Suppressor macrophage (primary cell): ENCODE results near the gene FNDC10.
"Not testable (repeated sequence)": the region's sequence is repeated elsewhere in the genome, so short reads cannot be mapped to it uniquely, and the experiment has no call there.

Experiments used
- DNase-seq, 4 experiments: peaks; one replicate each; pipeline ENCODE4 v3.0.0-alpha.2; 2020 to 2022

The FNDC10 gene

GRCh38 chr1:1564268-1564667 lies 35.7 kb downstream of the FNDC10 start:
- no peak for DNase-seq

- DNase-seq: no peak
Measured at GRCh38 chr1:1563688-1564087, 36.2 kb downstream of the FNDC10 start.

GRCh38 chr1:1562556-1563195 lies 37.3 kb downstream of the FNDC10 start:
- no peak for DNase-seq

GRCh38 chr1:1561801-1562470 lies 38.0 kb downstream of the FNDC10 start:
- no peak for DNase-seq

GRCh38 chr1:1560178-1560577 lies 39.8 kb downstream of the FNDC10 start:
- DNase-seq: no peak

- DNase-seq: no peak
Measured at GRCh38 chr1:1559066-1559465, 40.9 kb downstream of the FNDC10 start.

GRCh38 chr1:1558591-1558990 lies 41.3 kb downstream of the FNDC10 start:
- no peak for DNase-seq

GRCh38 chr1:1557688-1558087 lies 42.2 kb downstream of the FNDC10 start:
- not testable (repeated sequence) for DNase-seq

GRCh38 chr1:1556961-1557360 lies 43.0 kb downstream of the FNDC10 start:
- not testable (repeated sequence) for DNase-seq

GRCh38 chr1:1556505-1556904 lies 43.4 kb downstream of the FNDC10 start:
- DNase-seq: no peak

- DNase-seq: no peak
Measured at GRCh38 chr1:1554926-1555915, 44.7 kb downstream of the FNDC10 start.

GRCh38 chr1:1554550-1554925 lies 45.4 kb downstream of the FNDC10 start:
- no peak for DNase-seq

GRCh38 chr1:1553821-1554494 lies 46.0 kb downstream of the FNDC10 start:
- no peak for DNase-seq

GRCh38 chr1:1552263-1552639 lies 47.7 kb downstream of the FNDC10 start:
- DNase-seq: no peak

GRCh38 chr1:1551524-1552262 lies 48.2 kb downstream of the FNDC10 start:
- no peak for DNase-seq

GRCh38 chr1:1550591-1551432 lies 49.1 kb downstream of the FNDC10 start:
- no peak for DNase-seq

GRCh38 chr1:1550087-1550486 lies 49.8 kb downstream of the FNDC10 start:
- DNase-seq: no peak

GRCh38 chr1:1548591-1548990 lies 51.3 kb downstream of the FNDC10 start:
- no peak for DNase-seq
